ENCODE measurements around the gene FAM241A. TPM values are rescaled to one million over a fixed set of nuclear protein-coding genes. Genes with fewer than 3 reads are reported as not detected.

Gene FAM241A
- total and polyA plus RNA-seq, 2 donors (not counting 1 experiment from before 2014, with no cell fraction given): 0.43 to 0.79 TPM

DNA sequence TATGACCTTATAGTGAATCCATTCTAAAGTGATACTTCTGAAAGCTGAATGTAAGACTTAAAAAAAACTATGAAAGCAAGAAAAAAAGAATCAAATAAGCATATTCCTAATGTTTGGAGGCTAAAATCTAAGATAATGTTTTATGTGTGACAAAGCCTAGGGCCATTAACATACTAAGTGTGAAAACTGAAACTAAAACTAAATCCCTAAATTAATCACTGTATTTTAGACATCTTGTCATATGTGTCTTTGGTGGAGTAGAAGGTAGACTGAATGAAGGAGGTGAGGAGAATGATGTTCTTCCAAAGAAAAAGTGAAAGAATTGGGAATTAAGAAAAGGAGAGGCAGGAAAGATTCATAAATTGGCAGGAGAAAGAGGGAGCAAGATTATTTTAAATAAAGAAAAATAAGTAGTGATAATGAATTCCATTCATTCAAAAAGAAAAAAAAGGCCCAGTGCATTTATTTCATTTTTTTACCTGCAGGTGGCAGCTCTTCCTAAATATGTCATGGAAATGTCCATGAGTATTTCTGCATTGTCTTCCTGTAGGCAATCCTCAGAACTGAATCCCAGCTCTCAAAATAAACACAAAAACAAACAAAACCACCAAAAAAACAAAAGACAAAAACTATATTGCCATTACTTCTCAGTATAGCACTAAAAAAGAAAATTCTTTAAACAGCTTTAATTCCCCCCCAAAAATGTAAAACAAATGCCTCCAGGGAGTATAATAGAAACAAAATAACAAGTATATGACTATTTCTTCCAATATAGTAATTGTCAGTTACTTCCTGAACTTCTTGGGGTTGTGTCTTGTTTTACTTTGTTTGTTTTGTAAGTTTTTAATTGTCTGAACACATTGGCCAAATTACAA lies 69.4 kb downstream of the FAM241A start:
- Histone ChIP-seq H3K9me3 (ENCODE audit: control extremely low read depth in 1 of 3, control insufficient read depth in 2 of 3, insufficient read depth in 1 of 3, low read length in 2 of 3) (no peaks in the 10 kb centered on the region), H3K4me1 (ENCODE audit: control insufficient read depth in 2 of 2, insufficient read depth in 2 of 2, low read length in 2 of 2) (no peaks in the 10 kb centered on the region), H3K4me3 (ENCODE audit: control extremely low read depth in 1 of 5, extremely low read depth in 1 of 5, insufficient read depth in 1 of 5, low read depth in 2 of 5, low read length in 4 of 5) (no peak overlapping the region), H3K79me2 (ENCODE audit: control insufficient read depth, insufficient read depth, low read length) (no peaks in the 10 kb centered on the region), H3K9ac (ENCODE audit: low read length) (no peak overlapping the region), H3K4me2 (replicated peaks; ENCODE audit: low read depth, low read length, poor library complexity, severe bottlenecking) (no peak overlapping the region), H3K27ac (ENCODE audit: low read length in 2 of 2) (no peak overlapping the region), H3K36me3 (replicated peaks in 1 of 2; ENCODE audit: control extremely low read depth in 1 of 2, control insufficient read depth in 1 of 2, extremely low read depth in 1 of 2, insufficient read depth in 2 of 2, low read length in 1 of 2) (no peaks in the 10 kb centered on the region), H3K27me3 (replicated peaks in 1 of 4; ENCODE audit: control extremely low read depth in 1 of 4, control insufficient read depth in 3 of 4, insufficient read depth in 4 of 4, low read length in 3 of 4) (no peaks in the 10 kb centered on the region), H2AFZ (ENCODE audit: insufficient read depth, low read depth, low read length, poor library complexity, severe bottlenecking) (no peak overlapping the region), H4K20me1 (ENCODE audit: control insufficient read depth, insufficient read depth, low read length, poor library complexity, severe bottlenecking) (no peaks in the 10 kb centered on the region)
- DNase-seq (peak; percentile 38), ATAC-seq (ENCODE audit: low read depth) (no peak)
- intact Hi-C loops (cut with micrococcal nuclease): loop anchor here (1.0 to 10.0 kb wide), 5 partner anchors 21 to 550 kb away; no protein-coding TSS in a partner anchor
- H3K27me3 Mint-ChIP-seq: no peaks in the 10 kb centered on the region
- H3K9me3 Mint-ChIP-seq (ENCODE audit: insufficient read depth): no peaks in the 10 kb centered on the region
- no peaks in the 10 kb centered on the region for H3K4me1 Mint-ChIP-seq
- no peak overlapping the region for H3K27ac Mint-ChIP-seq
- no peak overlapping the region for H3K4me3 Mint-ChIP-seq
- CTCF ChIA-PET: interaction anchor here (0.7 to 9.2 kb wide), 19 partner anchors 8 to 557 kb away, joined by 3 to 105 read pairs (median 3); partner anchors contain the start of genes AP1AR and NEUROG2
- TF ChIP-seq, protein P1, sequence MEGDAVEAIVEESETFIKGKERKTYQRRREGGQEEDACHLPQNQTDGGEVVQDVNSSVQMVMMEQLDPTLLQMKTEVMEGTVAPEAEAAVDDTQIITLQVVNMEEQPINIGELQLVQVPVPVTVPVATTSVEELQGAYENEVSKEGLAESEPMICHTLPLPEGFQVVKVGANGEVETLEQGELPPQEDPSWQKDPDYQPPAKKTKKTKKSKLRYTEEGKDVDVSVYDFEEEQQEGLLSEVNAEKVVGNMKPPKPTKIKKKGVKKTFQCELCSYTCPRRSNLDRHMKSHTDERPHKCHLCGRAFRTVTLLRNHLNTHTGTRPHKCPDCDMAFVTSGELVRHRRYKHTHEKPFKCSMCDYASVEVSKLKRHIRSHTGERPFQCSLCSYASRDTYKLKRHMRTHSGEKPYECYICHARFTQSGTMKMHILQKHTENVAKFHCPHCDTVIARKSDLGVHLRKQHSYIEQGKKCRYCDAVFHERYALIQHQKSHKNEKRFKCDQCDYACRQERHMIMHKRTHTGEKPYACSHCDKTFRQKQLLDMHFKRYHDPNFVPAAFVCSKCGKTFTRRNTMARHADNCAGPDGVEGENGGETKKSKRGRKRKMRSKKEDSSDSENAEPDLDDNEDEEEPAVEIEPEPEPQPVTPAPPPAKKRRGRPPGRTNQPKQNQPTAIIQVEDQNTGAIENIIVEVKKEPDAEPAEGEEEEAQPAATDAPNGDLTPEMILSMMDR (IDR thresholded peaks at IDR 0.05): peak; percentile 70
- no peak for TF ChIP-seq EZH2 (IDR thresholded peaks at IDR 0.05; ENCODE audit: borderline replicate concordance, insufficient read depth, low read depth, low read length, poor library complexity, severe bottlenecking)
- POLR2A ChIA-PET: interaction anchor here (1.2 kb wide), 1 partner anchor 18 kb away, joined by 3 read pairs; no protein-coding TSS in a partner anchor

Measured in B cell (primary cell).